ENCODE measurements around the gene HSPA1B.
A peak's percentile ranks its signal among the peaks of the same experiment; 100 is the strongest.
"Not testable (repeated sequence)": the region's sequence is repeated elsewhere in the genome, so short reads cannot be mapped to it uniquely, and the experiment has no call there.

HSPA1B gene

GRCh38 chr6:31791324-31792089 is 36.0 kb upstream of the HSPA1B start:
- Histone ChIP-seq H4K20me1 (ENCODE audit: insufficient read depth, low read length, poor library complexity, severe bottlenecking) (peaks cover 19% of the 10 kb centered on the region), H3F3A (ENCODE audit: low read depth) (no peaks in the 10 kb centered on the region), H3K9me2 (replicated peaks; ENCODE audit: low read depth, low read length) (no peaks in the 10 kb centered on the region), H2AFZ (ENCODE audit: low read length) (no peak overlapping the region), H3K4me1 (ENCODE audit: insufficient read depth, low read length, poor library complexity, severe bottlenecking) (peaks cover 30% of the 10 kb centered on the region), H3K36me3 (ENCODE audit: insufficient read depth, low read length) (peaks cover 8% of the 10 kb centered on the region), H3K4me2 (ENCODE audit: low read depth, low read length, poor library complexity, severe bottlenecking) (peak overlapping the region; percentile 11), H3K79me2 (ENCODE audit: insufficient read depth, low read length) (peaks cover 42% of the 10 kb centered on the region), H3K4me3 (ENCODE audit: low read length, poor library complexity, severe bottlenecking) (no peak overlapping the region), H3K9ac (ENCODE audit: low read depth, low read length, poor library complexity, severe bottlenecking) (no peak overlapping the region), H3K27me3 (ENCODE audit: insufficient read depth, low read length, poor library complexity, severe bottlenecking) (peaks cover 7% of the 10 kb centered on the region), H3K9me3 (ENCODE audit: insufficient read depth, low read depth, low read length) (no peaks in the 10 kb centered on the region)
- TF ChIP-seq EZH2phosphoT487 (IDR thresholded peaks at IDR 0.05; ENCODE audit: borderline replicate concordance) (no peak), CTCF (conservative IDR thresholded peaks at IDR 0.05; ENCODE audit: low read length) (peak; percentile 68)

- H3K9me3 ChIP-seq (ENCODE audit: insufficient read depth, low read depth, low read length), result no peaks in the 10 kb centered on the region
- peaks cover 42% of the 10 kb centered on the region for H3K79me2 ChIP-seq (ENCODE audit: insufficient read depth, low read length)
- H3F3A ChIP-seq (ENCODE audit: low read depth), result peaks cover 4% of the 10 kb centered on the region; the same call in 1 of the 2 replicates
- peak overlapping the region; percentile 11 for H3K4me2 ChIP-seq (ENCODE audit: low read depth, low read length, poor library complexity, severe bottlenecking)
- H3K4me1 ChIP-seq (ENCODE audit: insufficient read depth, low read length, poor library complexity, severe bottlenecking), result peaks cover 34% of the 10 kb centered on the region
- H3K4me3 ChIP-seq (ENCODE audit: low read length, poor library complexity, severe bottlenecking), result peak overlapping the region; percentile 100
- H3K27me3 ChIP-seq (ENCODE audit: insufficient read depth, low read length, poor library complexity, severe bottlenecking), result peaks cover 7% of the 10 kb centered on the region
- H2AFZ ChIP-seq (ENCODE audit: low read length), result no peak overlapping the region
- no peaks in the 10 kb centered on the region for H3K9me2 ChIP-seq (replicated peaks; ENCODE audit: low read depth, low read length)
- H3K36me3 ChIP-seq (ENCODE audit: insufficient read depth, low read length), result peaks cover 8% of the 10 kb centered on the region
- H3K9ac ChIP-seq (ENCODE audit: low read depth, low read length, poor library complexity, severe bottlenecking), result peak overlapping the region; percentile 96
- no peak for TF ChIP-seq CTCF (conservative IDR thresholded peaks at IDR 0.05; ENCODE audit: low read length)
- TF ChIP-seq EZH2phosphoT487 (IDR thresholded peaks at IDR 0.05; ENCODE audit: borderline replicate concordance), result no peak
- H4K20me1 ChIP-seq (ENCODE audit: insufficient read depth, low read length, poor library complexity, severe bottlenecking), result peaks cover 19% of the 10 kb centered on the region
Observed at GRCh38 chr6:31792090-31792374, 35.5 kb upstream of the HSPA1B start.

DNA sequence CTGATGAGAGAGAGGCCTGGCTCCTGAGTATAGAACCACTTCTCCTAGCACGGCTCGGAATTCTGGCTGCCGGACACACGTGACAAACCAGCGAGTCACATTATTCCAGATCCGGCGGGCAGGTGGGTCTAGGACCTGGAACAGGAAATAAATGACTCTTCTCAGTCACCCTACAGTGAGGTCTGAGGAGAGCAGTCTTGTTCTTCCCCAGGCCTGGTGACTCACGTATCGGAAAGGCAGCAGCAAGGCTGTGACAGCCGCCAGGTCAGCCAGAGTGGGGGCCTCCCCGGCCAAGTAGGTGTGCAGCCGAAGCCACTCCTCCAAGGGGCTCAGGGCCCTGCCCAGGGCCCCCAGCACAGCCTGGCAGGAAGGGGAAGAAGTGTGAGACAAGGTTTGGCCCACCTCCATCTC is 34.8 kb upstream of the HSPA1B start:
- peak overlapping the region; percentile 90 for H3K4me2 ChIP-seq (ENCODE audit: low read depth, low read length, poor library complexity, severe bottlenecking)
- no peak overlapping the region for H2AFZ ChIP-seq (ENCODE audit: low read length)
- peaks cover 8% of the 10 kb centered on the region for H3K36me3 ChIP-seq (ENCODE audit: insufficient read depth, low read length)
- H3K27me3 ChIP-seq (ENCODE audit: insufficient read depth, low read length, poor library complexity, severe bottlenecking), result peaks cover 7% of the 10 kb centered on the region
- peaks cover 42% of the 10 kb centered on the region for H3K79me2 ChIP-seq (ENCODE audit: insufficient read depth, low read length)
- H3K9me2 ChIP-seq (replicated peaks; ENCODE audit: low read depth, low read length), result no peaks in the 10 kb centered on the region
- no peaks in the 10 kb centered on the region for H3K9me3 ChIP-seq (ENCODE audit: insufficient read depth, low read depth, low read length)
- no peak for TF ChIP-seq CTCF (conservative IDR thresholded peaks at IDR 0.05; ENCODE audit: low read length)
- TF ChIP-seq EZH2phosphoT487 (IDR thresholded peaks at IDR 0.05; ENCODE audit: borderline replicate concordance), result no peak
- peaks cover 19% of the 10 kb centered on the region for H4K20me1 ChIP-seq (ENCODE audit: insufficient read depth, low read length, poor library complexity, severe bottlenecking)
- peak overlapping the region; percentile 100 for H3K4me3 ChIP-seq (ENCODE audit: low read length, poor library complexity, severe bottlenecking)
- peaks cover 6% of the 10 kb centered on the region; the same call in 1 of the 2 replicates for H3F3A ChIP-seq (ENCODE audit: low read depth)
- H3K4me1 ChIP-seq (ENCODE audit: insufficient read depth, low read length, poor library complexity, severe bottlenecking), result peaks cover 42% of the 10 kb centered on the region
- H3K9ac ChIP-seq (ENCODE audit: low read depth, low read length, poor library complexity, severe bottlenecking), result peak overlapping the region; percentile 96

DNA sequence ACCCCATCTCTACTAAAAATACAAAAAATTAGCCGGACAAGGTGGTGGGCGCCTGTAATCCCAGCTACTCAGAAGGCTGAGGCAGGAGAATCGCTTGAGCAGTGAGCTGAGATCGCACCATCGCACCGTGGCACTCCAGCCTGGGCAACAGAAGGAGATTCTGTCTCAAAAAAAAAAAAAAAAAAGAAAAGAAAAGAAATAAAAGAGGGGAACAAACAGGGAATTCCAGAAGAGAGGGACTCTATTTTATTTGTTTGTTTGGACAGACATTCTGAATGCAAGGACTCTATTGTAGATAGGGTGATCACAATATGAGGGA is 33.7 kb upstream of the HSPA1B start:
- peaks cover 43% of the 10 kb centered on the region for H3K79me2 ChIP-seq (ENCODE audit: insufficient read depth, low read length)
- not testable (repeated sequence) for H3K27me3 ChIP-seq (ENCODE audit: insufficient read depth, low read length, poor library complexity, severe bottlenecking); H3K36me3 ChIP-seq (ENCODE audit: insufficient read depth, low read length); H3F3A ChIP-seq (ENCODE audit: low read depth); H3K9me3 ChIP-seq (ENCODE audit: insufficient read depth, low read depth, low read length); H3K9me2 ChIP-seq (replicated peaks; ENCODE audit: low read depth, low read length); H2AFZ ChIP-seq (ENCODE audit: low read length)
- H3K4me3 ChIP-seq (ENCODE audit: low read length, poor library complexity, severe bottlenecking), result peak overlapping the region; percentile 100
- H3K4me2 ChIP-seq (ENCODE audit: low read depth, low read length, poor library complexity, severe bottlenecking), result peak overlapping the region; percentile 90
- H3K4me1 ChIP-seq (ENCODE audit: insufficient read depth, low read length, poor library complexity, severe bottlenecking), result peaks cover 49% of the 10 kb centered on the region
- peaks cover 19% of the 10 kb centered on the region for H4K20me1 ChIP-seq (ENCODE audit: insufficient read depth, low read length, poor library complexity, severe bottlenecking)
- H3K9ac ChIP-seq (ENCODE audit: low read depth, low read length, poor library complexity, severe bottlenecking), result peak overlapping the region; percentile 96
